ENCODE data around the gene CCDC178.

- TF ChIP-seq CTCF (IDR thresholded peaks at IDR 0.05; ENCODE audit: insufficient read depth, low read length, poor library complexity, severe bottlenecking) (no peak), EZH2phosphoT487 (conservative IDR thresholded peaks at IDR 0.05; ENCODE audit: low read length) (no peak)
These were observed 294.5 kb downstream of the CCDC178 start for GRCh38 chr18:33146014-33146413.

All from SU-DHL-6 (cell line).